ENCODE data around the gene CLDN5.

Gene CLDN5

DNA sequence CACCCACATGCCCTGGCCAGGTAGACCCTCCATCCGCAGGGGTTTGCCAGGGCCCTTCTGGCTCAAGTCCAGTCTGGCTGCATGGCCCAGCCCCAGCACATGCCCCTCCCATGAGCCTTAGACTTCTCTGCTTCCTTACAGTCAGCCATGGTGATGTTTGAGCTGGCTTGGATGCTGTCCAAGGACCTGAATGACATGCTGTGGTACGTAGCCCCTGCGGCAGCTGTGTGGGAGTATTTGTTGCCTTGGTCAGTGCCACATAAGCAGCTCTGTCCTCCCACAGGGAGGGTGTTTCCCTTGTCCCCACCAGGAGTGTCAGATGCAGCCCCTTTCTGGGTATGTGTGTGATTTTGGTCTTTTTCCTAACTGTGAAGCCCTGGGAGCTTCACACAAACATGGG, 27.0 kb downstream of the CLDN5 start:
- Histone ChIP-seq H3K4me3 (ENCODE audit: low read length in 2 of 2) (no peak overlapping the region), H3K27me3 (ENCODE audit: control insufficient read depth in 2 of 2, insufficient read depth in 2 of 2, low read length in 2 of 2) (no peaks in the 10 kb centered on the region)

DNA sequence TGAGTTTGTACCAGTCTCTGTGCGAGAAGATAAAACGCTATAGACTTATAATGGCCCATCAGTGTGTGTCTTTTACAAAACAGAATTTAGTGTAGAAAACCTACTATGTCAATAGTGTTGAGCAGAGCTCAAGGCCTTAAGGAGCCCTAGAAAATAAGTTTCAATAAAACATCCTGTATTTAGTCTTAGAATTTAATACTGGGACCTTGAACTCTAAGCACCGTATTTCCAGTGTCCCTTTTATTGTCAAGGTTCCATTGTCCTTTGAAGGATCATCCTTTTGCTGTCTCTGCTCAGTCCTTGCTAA, 27.9 kb downstream of the CLDN5 start:
- H3K9ac ChIP-seq (ENCODE audit: low read depth in 1 of 2, low read length in 2 of 2) = no peak overlapping the region
- no peaks in the 10 kb centered on the region for H3K4me1 ChIP-seq (ENCODE audit: control insufficient read depth in 2 of 2, insufficient read depth in 2 of 2, low read length in 2 of 2)
- no peak overlapping the region for H3K4me3 ChIP-seq (ENCODE audit: low read length in 2 of 2)

More for the DNA sequence above, 27.0 kb downstream of the CLDN5 start:
- Histone ChIP-seq H3K27ac (ENCODE audit: low read depth in 2 of 2, low read length in 2 of 2) (no peak overlapping the region), H3K9ac (ENCODE audit: low read depth in 1 of 2, low read length in 2 of 2) (no peak overlapping the region), H3K36me3 (ENCODE audit: control insufficient read depth in 2 of 2, insufficient read depth in 2 of 2, low read length in 2 of 2) (no peaks in the 10 kb centered on the region), H3K9me3 (ENCODE audit: control insufficient read depth in 2 of 2, low read length in 2 of 2) (no peaks in the 10 kb centered on the region), H3K4me1 (ENCODE audit: control insufficient read depth in 2 of 2, insufficient read depth in 2 of 2, low read length in 2 of 2) (no peaks in the 10 kb centered on the region)

DNA sequence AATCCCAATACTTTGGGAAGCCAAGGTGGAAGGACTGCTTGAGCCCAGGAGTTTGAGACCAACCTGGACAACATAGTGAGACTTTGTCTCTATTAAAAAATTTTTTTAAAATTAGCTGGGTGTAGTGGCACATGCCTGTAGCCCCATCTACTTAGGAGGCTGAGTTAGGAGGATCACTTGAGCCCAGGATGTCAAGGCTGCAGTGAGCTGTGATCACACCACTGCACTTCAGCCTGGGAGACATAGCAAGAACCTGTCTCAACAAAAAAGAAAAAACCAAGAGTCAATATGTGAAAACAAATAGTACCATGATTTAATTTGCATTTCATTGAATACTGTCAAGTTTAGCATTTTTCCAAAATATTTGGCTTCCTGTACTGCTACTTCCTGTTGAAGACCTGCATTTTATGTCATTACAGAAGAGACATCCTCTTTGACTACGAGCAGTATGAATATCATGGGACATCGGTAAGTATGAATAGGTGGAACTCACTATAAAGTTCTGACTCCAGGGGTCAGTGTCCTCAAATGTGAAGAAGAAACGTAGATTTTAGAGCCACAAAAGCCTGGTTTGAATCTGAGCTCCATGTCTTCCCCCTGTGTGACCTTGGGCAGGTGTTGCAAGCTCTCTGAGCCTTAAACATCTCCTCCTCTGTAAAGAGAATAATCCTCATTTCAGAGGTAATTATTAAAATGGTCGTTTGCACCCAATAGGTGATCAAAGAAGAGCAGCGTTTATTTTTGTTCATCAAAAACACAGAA, 28.5 kb downstream of the CLDN5 start:
- H3K9me3 ChIP-seq (ENCODE audit: control insufficient read depth in 2 of 2, low read length in 2 of 2) = no peaks in the 10 kb centered on the region
- no peaks in the 10 kb centered on the region for H3K36me3 ChIP-seq (ENCODE audit: control insufficient read depth in 2 of 2, insufficient read depth in 2 of 2, low read length in 2 of 2)
- H3K9ac ChIP-seq (ENCODE audit: low read depth in 1 of 2, low read length in 2 of 2) = no peak overlapping the region
- H3K27me3 ChIP-seq (ENCODE audit: control insufficient read depth in 2 of 2, insufficient read depth in 2 of 2, low read length in 2 of 2) = no peaks in the 10 kb centered on the region
- H3K4me3 ChIP-seq (ENCODE audit: low read length in 2 of 2) = no peak overlapping the region
- H3K27ac ChIP-seq (ENCODE audit: low read depth in 2 of 2, low read length in 2 of 2) = no peak overlapping the region
- no peaks in the 10 kb centered on the region for H3K4me1 ChIP-seq (ENCODE audit: control insufficient read depth in 2 of 2, insufficient read depth in 2 of 2, low read length in 2 of 2)

More for the DNA sequence above, 27.9 kb downstream of the CLDN5 start:
- no peak overlapping the region for H3K27ac ChIP-seq (ENCODE audit: low read depth in 2 of 2, low read length in 2 of 2)
- no peaks in the 10 kb centered on the region for H3K27me3 ChIP-seq (ENCODE audit: control insufficient read depth in 2 of 2, insufficient read depth in 2 of 2, low read length in 2 of 2)
- H3K36me3 ChIP-seq (ENCODE audit: control insufficient read depth in 2 of 2, insufficient read depth in 2 of 2, low read length in 2 of 2) = no peaks in the 10 kb centered on the region
- no peaks in the 10 kb centered on the region for H3K9me3 ChIP-seq (ENCODE audit: control insufficient read depth in 2 of 2, low read length in 2 of 2)

DNA sequence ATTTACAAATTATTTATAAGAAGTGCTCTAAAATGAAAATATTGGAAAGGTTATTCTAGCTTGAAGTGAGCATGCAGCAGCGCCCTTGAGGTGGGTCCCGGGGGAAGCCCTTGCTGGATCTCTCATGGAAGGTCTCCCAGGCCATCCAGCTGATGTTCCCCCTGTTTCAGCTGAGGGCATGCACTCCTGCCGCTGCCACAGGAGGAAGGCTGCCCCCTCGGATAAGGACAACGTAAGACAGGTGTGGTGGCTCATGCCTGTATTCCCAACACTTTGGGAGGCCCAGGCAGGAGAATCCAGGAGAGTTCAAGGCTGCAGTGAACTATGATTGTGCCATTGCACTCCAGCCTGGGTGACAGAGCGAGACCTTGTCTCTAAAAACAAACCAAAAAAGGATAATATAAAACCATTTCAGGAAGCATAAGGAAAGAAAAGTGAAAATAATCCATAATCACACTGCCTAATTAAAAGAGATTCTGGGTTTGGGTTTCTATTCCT, 29.5 kb downstream of the CLDN5 start:
- Histone ChIP-seq H3K4me1 (ENCODE audit: control insufficient read depth in 2 of 2, insufficient read depth in 2 of 2, low read length in 2 of 2) (no peaks in the 10 kb centered on the region), H3K27ac (ENCODE audit: low read depth in 2 of 2, low read length in 2 of 2) (no peak overlapping the region), H3K27me3 (ENCODE audit: control insufficient read depth in 2 of 2, insufficient read depth in 2 of 2, low read length in 2 of 2) (no peaks in the 10 kb centered on the region), H3K9me3 (ENCODE audit: control insufficient read depth in 2 of 2, low read length in 2 of 2) (no peaks in the 10 kb centered on the region), H3K4me3 (ENCODE audit: low read length in 2 of 2) (no peak overlapping the region), H3K36me3 (ENCODE audit: control insufficient read depth in 2 of 2, insufficient read depth in 2 of 2, low read length in 2 of 2) (no peaks in the 10 kb centered on the region), H3K9ac (ENCODE audit: low read depth in 1 of 2, low read length in 2 of 2) (no peak overlapping the region)

DNA sequence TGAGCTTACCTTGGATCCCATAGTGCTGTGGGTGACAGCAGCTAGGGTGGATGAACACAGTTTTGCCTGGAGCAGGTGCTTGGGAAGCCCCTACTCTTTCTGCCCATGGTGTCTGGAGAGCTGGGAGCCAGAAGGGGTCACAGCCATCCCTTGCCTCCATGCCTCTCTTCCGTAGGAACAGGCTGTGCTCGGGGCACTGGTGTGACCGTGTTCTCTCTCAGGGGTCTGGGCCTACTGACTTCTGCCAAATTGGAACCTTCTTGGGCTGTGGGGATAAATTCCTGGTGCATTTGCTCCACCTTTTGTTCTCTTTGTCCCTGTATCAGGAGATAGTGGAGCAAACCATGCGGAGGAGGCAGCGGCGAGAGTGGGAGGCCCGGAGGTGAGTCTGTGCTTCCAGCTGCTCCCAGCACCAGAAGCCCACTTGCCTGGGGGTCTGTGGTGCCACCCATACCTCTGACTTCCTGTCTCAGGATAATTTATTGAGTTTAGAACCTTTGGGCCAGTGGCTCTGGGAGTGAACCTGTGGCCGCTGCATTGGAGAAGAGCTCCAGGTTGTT, 30.1 kb downstream of the CLDN5 start:
- H3K27ac ChIP-seq (ENCODE audit: low read depth in 2 of 2, low read length in 2 of 2) = no peak overlapping the region
- no peaks in the 10 kb centered on the region for H3K9me3 ChIP-seq (ENCODE audit: control insufficient read depth in 2 of 2, low read length in 2 of 2)
- no peaks in the 10 kb centered on the region for H3K4me1 ChIP-seq (ENCODE audit: control insufficient read depth in 2 of 2, insufficient read depth in 2 of 2, low read length in 2 of 2)
- no peak overlapping the region for H3K4me3 ChIP-seq (ENCODE audit: low read length in 2 of 2)
- H3K27me3 ChIP-seq (ENCODE audit: control insufficient read depth in 2 of 2, insufficient read depth in 2 of 2, low read length in 2 of 2) = no peaks in the 10 kb centered on the region
- H3K36me3 ChIP-seq (ENCODE audit: control insufficient read depth in 2 of 2, insufficient read depth in 2 of 2, low read length in 2 of 2) = no peaks in the 10 kb centered on the region
- no peak overlapping the region for H3K9ac ChIP-seq (ENCODE audit: low read depth in 1 of 2, low read length in 2 of 2)

DNA sequence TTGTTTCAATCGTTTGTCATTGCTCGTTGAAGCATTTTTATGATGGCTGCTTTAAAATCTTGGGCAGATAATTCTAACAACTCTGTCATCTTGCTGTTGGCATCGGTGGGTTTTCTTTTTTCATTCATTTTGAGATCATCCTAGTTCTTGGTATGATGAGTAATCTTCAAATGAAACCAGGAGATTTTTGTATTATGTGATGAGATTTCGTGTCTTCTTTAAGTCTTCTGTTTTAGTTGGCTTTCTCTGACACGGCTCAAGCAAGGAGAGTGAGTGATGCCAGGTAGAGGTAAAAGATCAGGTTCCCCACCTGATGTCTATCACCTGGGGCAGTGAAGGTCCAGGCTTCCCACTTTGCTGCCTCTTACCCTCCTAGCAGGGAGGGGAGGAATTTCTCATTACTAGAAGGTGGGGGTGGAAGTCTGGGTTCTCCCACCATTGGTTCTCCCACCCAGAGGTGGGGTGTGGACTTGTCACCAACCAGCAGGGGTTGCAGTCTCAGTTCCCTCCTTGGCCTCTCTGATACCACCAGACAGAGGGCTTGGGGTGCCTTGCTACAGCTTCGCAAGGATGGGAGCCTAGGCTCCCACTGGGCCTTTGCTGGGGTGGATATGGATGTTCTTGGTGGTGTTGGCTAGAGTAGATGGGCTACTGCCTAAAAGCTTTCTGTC, 31.6 kb downstream of the CLDN5 start:
- H3K36me3 ChIP-seq (ENCODE audit: control insufficient read depth in 2 of 2, insufficient read depth in 2 of 2, low read length in 2 of 2) = no peaks in the 10 kb centered on the region
- no peak overlapping the region for H3K4me3 ChIP-seq (ENCODE audit: low read length in 2 of 2)
- H3K27ac ChIP-seq (ENCODE audit: low read depth in 2 of 2, low read length in 2 of 2) = no peak overlapping the region
- no peaks in the 10 kb centered on the region for H3K9me3 ChIP-seq (ENCODE audit: control insufficient read depth in 2 of 2, low read length in 2 of 2)
- H3K9ac ChIP-seq (ENCODE audit: low read depth in 1 of 2, low read length in 2 of 2) = no peak overlapping the region
- no peaks in the 10 kb centered on the region for H3K4me1 ChIP-seq (ENCODE audit: control insufficient read depth in 2 of 2, insufficient read depth in 2 of 2, low read length in 2 of 2)
- H3K27me3 ChIP-seq (ENCODE audit: control insufficient read depth in 2 of 2, insufficient read depth in 2 of 2, low read length in 2 of 2) = no peaks in the 10 kb centered on the region

DNA sequence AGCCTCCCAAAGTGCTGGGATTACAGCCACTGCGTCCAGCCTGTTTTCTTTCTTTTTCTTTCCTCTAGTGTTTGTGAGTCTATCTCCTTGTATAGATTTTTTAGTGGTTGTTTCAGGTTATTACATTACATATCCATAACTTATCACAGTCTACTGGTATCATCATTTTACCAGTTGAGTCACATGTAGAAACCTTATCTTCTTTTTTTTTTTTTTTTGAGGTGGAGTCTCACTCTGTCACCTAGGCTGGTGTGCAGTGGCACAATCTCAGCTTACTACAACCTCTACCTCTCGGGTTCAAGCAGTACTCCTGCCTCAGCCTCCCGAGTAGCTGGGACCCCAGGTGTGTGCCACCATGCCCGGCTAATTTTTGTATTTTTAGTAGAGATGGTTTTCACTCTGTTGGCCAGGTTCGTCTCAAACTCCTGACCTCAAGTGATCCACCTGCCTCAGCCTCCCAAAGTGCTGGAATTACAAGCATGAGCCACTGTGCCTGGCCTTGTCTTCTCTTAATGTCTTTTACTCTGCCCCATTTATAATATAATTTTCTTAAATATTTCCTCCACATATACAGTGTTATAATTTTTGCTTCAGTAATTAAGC, 33.5 kb downstream of the CLDN5 start:
- no peak overlapping the region for H3K9ac ChIP-seq (ENCODE audit: low read depth in 1 of 2, low read length in 2 of 2)
- no peaks in the 10 kb centered on the region for H3K36me3 ChIP-seq (ENCODE audit: control insufficient read depth in 2 of 2, insufficient read depth in 2 of 2, low read length in 2 of 2)
- no peak overlapping the region for H3K27ac ChIP-seq (ENCODE audit: low read depth in 2 of 2, low read length in 2 of 2)
- H3K4me1 ChIP-seq (ENCODE audit: control insufficient read depth in 2 of 2, insufficient read depth in 2 of 2, low read length in 2 of 2) = no peaks in the 10 kb centered on the region
- no peak overlapping the region for H3K4me3 ChIP-seq (ENCODE audit: low read length in 2 of 2)
- H3K27me3 ChIP-seq (ENCODE audit: control insufficient read depth in 2 of 2, insufficient read depth in 2 of 2, low read length in 2 of 2) = no peaks in the 10 kb centered on the region
- no peaks in the 10 kb centered on the region for H3K9me3 ChIP-seq (ENCODE audit: control insufficient read depth in 2 of 2, low read length in 2 of 2)

DNA sequence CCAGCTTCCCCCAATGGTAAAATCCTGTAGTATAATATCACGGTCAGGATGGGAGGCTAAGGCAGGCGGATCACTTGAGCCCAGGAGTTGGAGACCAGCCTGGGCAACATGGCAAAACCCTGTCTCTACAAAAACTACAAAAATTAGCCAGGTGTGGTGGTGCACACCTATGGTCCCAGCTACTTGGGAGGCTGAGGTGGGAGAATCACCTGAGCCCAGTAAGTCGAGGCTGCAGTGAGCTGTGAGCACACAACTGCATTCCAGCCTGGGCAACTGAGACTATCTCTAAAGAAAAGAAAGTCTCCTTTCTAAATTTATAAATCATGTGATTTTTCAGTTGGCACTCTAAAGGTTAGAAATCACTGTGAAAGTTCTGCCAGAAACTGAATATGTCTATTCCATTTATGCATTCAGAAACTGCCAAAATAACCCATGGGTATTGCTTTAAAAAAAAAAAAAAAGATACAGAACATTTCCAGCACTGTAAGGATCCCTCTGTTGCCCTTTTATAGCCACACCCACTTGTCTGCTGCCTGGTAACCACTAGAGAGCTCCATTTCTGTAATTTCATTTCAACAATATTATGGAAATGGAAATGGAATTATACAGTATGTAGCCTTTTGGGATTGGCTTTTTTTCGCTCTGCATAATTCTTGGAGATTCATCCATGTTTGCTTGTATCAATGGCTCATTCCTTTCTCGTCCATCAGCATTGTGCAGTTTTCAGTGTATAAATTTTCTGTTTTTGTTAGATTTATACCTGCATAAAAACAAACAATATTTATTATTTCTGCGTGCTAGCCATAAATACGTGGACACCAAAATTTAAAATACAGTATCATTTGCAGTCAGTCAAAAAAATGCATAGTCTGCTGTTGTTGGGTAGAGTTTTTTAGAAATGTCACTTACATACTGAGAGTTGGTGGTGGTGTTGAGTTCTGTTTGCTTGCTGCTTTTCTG, 35.0 kb downstream of the CLDN5 start:
- no peak overlapping the region for H3K9ac ChIP-seq (ENCODE audit: low read depth in 1 of 2, low read length in 2 of 2)
- H3K27ac ChIP-seq (ENCODE audit: low read depth in 2 of 2, low read length in 2 of 2) = no peak overlapping the region
- no peaks in the 10 kb centered on the region for H3K4me1 ChIP-seq (ENCODE audit: control insufficient read depth in 2 of 2, insufficient read depth in 2 of 2, low read length in 2 of 2)
- H3K4me3 ChIP-seq (ENCODE audit: low read length in 2 of 2) = no peak overlapping the region
- no peaks in the 10 kb centered on the region for H3K9me3 ChIP-seq (ENCODE audit: control insufficient read depth in 2 of 2, low read length in 2 of 2)
- peaks cover 0 to 3% of the 10 kb centered on the region in 2 donors for H3K36me3 ChIP-seq (ENCODE audit: control insufficient read depth in 2 of 2, insufficient read depth in 2 of 2, low read length in 2 of 2)
- H3K27me3 ChIP-seq (ENCODE audit: control insufficient read depth in 2 of 2, insufficient read depth in 2 of 2, low read length in 2 of 2) = no peaks in the 10 kb centered on the region

DNA sequence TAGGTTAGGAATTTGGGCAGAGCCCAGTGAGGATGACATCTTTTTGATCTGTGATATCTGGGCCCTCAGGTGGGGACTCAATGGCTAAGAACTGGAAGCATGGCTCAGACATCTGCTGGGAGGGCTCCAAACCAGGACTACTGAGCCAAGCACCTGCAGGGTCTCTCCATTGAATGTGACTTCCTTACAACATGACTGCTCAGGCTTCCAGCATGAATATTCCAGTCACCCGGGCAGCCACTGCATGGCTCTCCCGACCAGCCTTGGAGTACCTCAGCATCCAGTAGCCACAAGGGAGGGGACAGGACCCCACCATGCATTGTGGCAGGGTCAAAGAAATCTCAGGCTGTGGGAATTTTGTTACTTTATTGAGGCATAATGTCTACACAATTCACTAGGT, 35.9 kb downstream of the CLDN5 start:
- H3K9me3 ChIP-seq (ENCODE audit: control insufficient read depth in 2 of 2, low read length in 2 of 2) = no peaks in the 10 kb centered on the region

More for the DNA sequence above, 35.9 kb downstream of the CLDN5 start:
- Histone ChIP-seq H3K27me3 (ENCODE audit: control insufficient read depth in 2 of 2, insufficient read depth in 2 of 2, low read length in 2 of 2) (no peaks in the 10 kb centered on the region), H3K36me3 (ENCODE audit: control insufficient read depth in 2 of 2, insufficient read depth in 2 of 2, low read length in 2 of 2) (peaks cover 0 to 6% of the 10 kb centered on the region in 2 donors), H3K27ac (ENCODE audit: low read depth in 2 of 2, low read length in 2 of 2) (no peak overlapping the region), H3K4me1 (ENCODE audit: control insufficient read depth in 2 of 2, insufficient read depth in 2 of 2, low read length in 2 of 2) (no peaks in the 10 kb centered on the region), H3K9ac (ENCODE audit: low read depth in 1 of 2, low read length in 2 of 2) (no peak overlapping the region), H3K4me3 (ENCODE audit: low read length in 2 of 2) (no peak overlapping the region)
